K562 (cell line): ENCODE results near the gene RNF114. TPM values are rescaled to one million over a fixed set of nuclear protein-coding genes. Genes with fewer than 3 reads are reported as not detected.
A peak's percentile ranks its signal among the peaks of the same experiment; 100 is the strongest.

Source experiments
- BCOR ChIP-seq: fragments of 450-650 bp; IDR thresholded peaks from 2 replicates; pipeline ENCODE4 v1.6.1; 2016
- CTBP1 ChIP-seq: fragments of 450-650 bp; IDR thresholded peaks from 2 replicates; pipeline ENCODE4 v1.6.1; 2016; ENCODE audit warnings: borderline replicate concordance
- POLR2B ChIP-seq: fragments of 450-650 bp; IDR thresholded peaks from 2 replicates; pipeline ENCODE4 v1.6.1; 2018; ENCODE audit warnings: low read depth; ENCODE audit not compliant: partially characterized antibody
- RUNX1 ChIP-seq: sonication (generic); IDR thresholded peaks from 2 replicates; pipeline ENCODE4 v1.6.1; 2016; ENCODE audit warnings: antibody characterized with exemption, low read depth
- polyA plus RNA-seq, 8 experiments: library from polyadenylated mRNA; depleted of rRNA in 4 of 8; stranded (reverse) in 5 of 8; unstranded in 3 of 8; fragments of >200 nt; fragmentation: Nextera tagmentation in 2 of 8; fragmentation: Illumina TruSeq in 1 of 8; extraction: Ambion mirVana in 2 of 8; extraction: Trizol in 1 of 8; gene quantifications; 2 replicates each; pipeline versions ENCODE4 v1.2.1 to v1.2.3, GENCODE V29; 2011 to 2014; ENCODE audit warnings: inconsistent platforms in 1 of 8, missing spikeins in 1 of 8
- total RNA-seq, 7 experiments: library from RNA; depleted of rRNA in 6 of 7; stranded (reverse); fragments of >200 nt in 6 of 7; fragmentation: Illumina TruSeq in 2 of 7; extraction: Trizol in 2 of 7; gene quantifications; 2 replicates each; pipeline versions ENCODE4 v1.2.1 to v1.2.3, GENCODE V29; 2011 to 2021; ENCODE audit warnings: low replicate concordance in 1 of 7
- TF ChIP-seq, protein P1 (sequence below), 2 experiments: fragments of 450-650 bp; formaldehyde crosslinking in 1 of 2; IDR thresholded peaks; 2 replicates each; pipeline versions ENCODE4 v1.4.0 to v1.6.1; 2014 to 2020; ENCODE audit warnings: mild to moderate bottlenecking in 2 of 2, borderline replicate concordance in 1 of 2, low read depth in 1 of 2
- TF ChIP-seq, protein P2 (sequence below), 2 experiments: fragments of 450-650 bp in 1 of 2; IDR thresholded peaks; 2 replicates each; pipeline ENCODE4 v1.6.1; 2011 to 2017; ENCODE audit warnings: low read depth in 2 of 2, antibody characterized with exemption in 1 of 2, borderline replicate concordance in 1 of 2, low read length in 1 of 2, mild to moderate bottlenecking in 1 of 2, mixed read lengths in 1 of 2; ENCODE audit not compliant: control insufficient read depth in 1 of 2
- TF ChIP-seq, protein P3 (sequence below): fragments of 250-450 bp; sonication (Bioruptor Pico); IDR thresholded peaks from 2 replicates; pipeline ENCODE4 v1.4.0; 2020

The RNF114 gene
- total and polyA plus RNA-seq, 9 of the 15 experiments (the other 6 are each of a cell fraction or from before 2014, with no cell fraction given): 38.6 to 111 (median 62.6) TPM

- TF ChIP-seq, protein P1, sequence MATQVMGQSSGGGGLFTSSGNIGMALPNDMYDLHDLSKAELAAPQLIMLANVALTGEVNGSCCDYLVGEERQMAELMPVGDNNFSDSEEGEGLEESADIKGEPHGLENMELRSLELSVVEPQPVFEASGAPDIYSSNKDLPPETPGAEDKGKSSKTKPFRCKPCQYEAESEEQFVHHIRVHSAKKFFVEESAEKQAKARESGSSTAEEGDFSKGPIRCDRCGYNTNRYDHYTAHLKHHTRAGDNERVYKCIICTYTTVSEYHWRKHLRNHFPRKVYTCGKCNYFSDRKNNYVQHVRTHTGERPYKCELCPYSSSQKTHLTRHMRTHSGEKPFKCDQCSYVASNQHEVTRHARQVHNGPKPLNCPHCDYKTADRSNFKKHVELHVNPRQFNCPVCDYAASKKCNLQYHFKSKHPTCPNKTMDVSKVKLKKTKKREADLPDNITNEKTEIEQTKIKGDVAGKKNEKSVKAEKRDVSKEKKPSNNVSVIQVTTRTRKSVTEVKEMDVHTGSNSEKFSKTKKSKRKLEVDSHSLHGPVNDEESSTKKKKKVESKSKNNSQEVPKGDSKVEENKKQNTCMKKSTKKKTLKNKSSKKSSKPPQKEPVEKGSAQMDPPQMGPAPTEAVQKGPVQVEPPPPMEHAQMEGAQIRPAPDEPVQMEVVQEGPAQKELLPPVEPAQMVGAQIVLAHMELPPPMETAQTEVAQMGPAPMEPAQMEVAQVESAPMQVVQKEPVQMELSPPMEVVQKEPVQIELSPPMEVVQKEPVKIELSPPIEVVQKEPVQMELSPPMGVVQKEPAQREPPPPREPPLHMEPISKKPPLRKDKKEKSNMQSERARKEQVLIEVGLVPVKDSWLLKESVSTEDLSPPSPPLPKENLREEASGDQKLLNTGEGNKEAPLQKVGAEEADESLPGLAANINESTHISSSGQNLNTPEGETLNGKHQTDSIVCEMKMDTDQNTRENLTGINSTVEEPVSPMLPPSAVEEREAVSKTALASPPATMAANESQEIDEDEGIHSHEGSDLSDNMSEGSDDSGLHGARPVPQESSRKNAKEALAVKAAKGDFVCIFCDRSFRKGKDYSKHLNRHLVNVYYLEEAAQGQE (IDR thresholded peaks at IDR 0.05; ENCODE audit: borderline replicate concordance): peak; percentile 87
- TF ChIP-seq, protein P1 (CRISPR knock-in tag; IDR thresholded peaks at IDR 0.05; ENCODE audit: low read depth): no peak
- TF ChIP-seq BCOR (peak; percentile 87), POLR2B (no peak), CTBP1 (peak; percentile 30; the same call in 1 of the 2 replicates), RUNX1 (no peak)
- TF ChIP-seq, protein P2, sequence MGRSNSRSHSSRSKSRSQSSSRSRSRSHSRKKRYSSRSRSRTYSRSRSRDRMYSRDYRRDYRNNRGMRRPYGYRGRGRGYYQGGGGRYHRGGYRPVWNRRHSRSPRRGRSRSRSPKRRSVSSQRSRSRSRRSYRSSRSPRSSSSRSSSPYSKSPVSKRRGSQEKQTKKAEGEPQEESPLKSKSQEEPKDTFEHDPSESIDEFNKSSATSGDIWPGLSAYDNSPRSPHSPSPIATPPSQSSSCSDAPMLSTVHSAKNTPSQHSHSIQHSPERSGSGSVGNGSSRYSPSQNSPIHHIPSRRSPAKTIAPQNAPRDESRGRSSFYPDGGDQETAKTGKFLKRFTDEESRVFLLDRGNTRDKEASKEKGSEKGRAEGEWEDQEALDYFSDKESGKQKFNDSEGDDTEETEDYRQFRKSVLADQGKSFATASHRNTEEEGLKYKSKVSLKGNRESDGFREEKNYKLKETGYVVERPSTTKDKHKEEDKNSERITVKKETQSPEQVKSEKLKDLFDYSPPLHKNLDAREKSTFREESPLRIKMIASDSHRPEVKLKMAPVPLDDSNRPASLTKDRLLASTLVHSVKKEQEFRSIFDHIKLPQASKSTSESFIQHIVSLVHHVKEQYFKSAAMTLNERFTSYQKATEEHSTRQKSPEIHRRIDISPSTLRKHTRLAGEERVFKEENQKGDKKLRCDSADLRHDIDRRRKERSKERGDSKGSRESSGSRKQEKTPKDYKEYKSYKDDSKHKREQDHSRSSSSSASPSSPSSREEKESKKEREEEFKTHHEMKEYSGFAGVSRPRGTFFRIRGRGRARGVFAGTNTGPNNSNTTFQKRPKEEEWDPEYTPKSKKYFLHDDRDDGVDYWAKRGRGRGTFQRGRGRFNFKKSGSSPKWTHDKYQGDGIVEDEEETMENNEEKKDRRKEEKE (IDR thresholded peaks at IDR 0.05; ENCODE audit: borderline replicate concordance in 1 of 2, control insufficient read depth in 1 of 2, low read depth in 2 of 2, low read length in 1 of 2): 0 out of 4 replicates have a peak, but pooled peaks of 1 of the 2 experiments have one; percentile 71
- TF ChIP-seq, protein P3, sequence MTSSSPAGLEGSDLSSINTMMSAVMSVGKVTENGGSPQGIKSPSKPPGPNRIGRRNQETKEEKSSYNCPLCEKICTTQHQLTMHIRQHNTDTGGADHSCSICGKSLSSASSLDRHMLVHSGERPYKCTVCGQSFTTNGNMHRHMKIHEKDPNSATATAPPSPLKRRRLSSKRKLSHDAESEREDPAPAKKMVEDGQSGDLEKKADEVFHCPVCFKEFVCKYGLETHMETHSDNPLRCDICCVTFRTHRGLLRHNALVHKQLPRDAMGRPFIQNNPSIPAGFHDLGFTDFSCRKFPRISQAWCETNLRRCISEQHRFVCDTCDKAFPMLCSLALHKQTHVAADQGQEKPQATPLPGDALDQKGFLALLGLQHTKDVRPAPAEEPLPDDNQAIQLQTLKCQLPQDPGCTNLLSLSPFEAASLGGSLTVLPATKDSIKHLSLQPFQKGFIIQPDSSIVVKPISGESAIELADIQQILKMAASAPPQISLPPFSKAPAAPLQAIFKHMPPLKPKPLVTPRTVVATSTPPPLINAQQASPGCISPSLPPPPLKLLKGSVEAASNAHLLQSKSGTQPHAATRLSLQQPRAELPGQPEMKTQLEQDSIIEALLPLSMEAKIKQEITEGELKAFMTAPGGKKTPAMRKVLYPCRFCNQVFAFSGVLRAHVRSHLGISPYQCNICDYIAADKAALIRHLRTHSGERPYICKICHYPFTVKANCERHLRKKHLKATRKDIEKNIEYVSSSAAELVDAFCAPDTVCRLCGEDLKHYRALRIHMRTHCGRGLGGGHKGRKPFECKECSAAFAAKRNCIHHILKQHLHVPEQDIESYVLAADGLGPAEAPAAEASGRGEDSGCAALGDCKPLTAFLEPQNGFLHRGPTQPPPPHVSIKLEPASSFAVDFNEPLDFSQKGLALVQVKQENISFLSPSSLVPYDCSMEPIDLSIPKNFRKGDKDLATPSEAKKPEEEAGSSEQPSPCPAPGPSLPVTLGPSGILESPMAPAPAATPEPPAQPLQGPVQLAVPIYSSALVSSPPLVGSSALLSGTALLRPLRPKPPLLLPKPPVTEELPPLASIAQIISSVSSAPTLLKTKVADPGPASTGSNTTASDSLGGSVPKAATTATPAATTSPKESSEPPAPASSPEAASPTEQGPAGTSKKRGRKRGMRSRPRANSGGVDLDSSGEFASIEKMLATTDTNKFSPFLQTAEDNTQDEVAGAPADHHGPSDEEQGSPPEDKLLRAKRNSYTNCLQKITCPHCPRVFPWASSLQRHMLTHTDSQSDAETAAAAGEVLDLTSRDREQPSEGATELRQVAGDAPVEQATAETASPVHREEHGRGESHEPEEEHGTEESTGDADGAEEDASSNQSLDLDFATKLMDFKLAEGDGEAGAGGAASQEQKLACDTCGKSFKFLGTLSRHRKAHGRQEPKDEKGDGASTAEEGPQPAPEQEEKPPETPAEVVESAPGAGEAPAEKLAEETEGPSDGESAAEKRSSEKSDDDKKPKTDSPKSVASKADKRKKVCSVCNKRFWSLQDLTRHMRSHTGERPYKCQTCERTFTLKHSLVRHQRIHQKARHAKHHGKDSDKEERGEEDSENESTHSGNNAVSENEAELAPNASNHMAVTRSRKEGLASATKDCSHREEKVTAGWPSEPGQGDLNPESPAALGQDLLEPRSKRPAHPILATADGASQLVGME: no peak
These were observed 19.8 kb upstream of the RNF114 start (continued) for GRCh38 chr20:49916146-49917002.
